HG03097 (cell line): ENCODE data around the gene OR1D2.
A peak's percentile ranks its signal among the peaks of the same experiment; 100 is the strongest.
"Not testable (repeated sequence)": the region's sequence is repeated elsewhere in the genome, so short reads cannot be mapped to it uniquely, and the experiment has no call there.

ENCODE experiments used
- ATAC-seq: cut with Tn5 transposase; IDR thresholded peaks from one replicate; pipeline ENCODE4 v1.9.1; 2021; ENCODE audit not compliant: unreplicated experiment, low FRiP score

Gene OR1D2, protein sequence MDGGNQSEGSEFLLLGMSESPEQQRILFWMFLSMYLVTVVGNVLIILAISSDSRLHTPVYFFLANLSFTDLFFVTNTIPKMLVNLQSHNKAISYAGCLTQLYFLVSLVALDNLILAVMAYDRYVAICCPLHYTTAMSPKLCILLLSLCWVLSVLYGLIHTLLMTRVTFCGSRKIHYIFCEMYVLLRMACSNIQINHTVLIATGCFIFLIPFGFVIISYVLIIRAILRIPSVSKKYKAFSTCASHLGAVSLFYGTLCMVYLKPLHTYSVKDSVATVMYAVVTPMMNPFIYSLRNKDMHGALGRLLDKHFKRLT

DNA sequence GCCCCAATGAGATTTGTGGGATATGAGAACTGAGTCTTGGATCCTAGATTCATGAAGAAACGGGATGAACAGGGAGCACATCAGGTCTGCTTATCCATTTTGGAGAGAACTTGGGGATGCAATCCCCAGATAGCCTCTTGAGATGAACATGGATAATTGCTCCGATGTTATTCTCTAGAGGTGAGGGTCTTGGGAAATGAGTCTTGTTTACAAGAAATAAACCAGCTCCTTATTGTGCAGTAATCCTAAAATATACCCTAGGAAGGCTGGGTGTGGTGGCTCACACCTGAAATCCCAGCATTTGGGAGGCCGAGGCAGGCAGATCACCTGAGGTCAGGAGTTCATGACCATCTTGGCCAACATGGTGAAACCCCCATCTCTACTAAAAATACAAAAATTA lies at the start of gene OR1D2:
Gene OR1D2, minus strand, starts transcription at position 101 of the 400 bp plus-strand sequence. CDS start 11,426 bp downstream, outside the sequence.
- no peak for ATAC-seq

DNA sequence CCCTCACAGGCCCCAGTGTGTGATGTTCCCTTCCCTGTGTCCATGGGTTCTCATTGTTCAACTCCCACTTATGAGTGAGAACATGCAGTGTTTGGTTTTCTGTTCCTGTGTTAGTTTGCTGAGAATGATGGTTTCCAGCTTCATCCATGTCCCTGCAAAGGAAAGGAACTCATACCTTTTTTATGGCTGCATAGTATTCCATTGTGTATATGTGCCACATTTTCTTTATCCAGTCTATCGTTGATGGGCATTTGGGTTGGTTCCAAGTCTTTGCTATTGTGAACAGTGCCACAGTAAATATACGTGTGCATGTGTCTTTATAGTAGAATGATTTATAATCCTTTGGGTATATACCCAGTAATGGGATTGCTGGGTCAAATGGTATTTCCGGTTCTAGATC lies 33.3 kb upstream of the OR1D2 start:
- ATAC-seq: not testable (repeated sequence)

DNA sequence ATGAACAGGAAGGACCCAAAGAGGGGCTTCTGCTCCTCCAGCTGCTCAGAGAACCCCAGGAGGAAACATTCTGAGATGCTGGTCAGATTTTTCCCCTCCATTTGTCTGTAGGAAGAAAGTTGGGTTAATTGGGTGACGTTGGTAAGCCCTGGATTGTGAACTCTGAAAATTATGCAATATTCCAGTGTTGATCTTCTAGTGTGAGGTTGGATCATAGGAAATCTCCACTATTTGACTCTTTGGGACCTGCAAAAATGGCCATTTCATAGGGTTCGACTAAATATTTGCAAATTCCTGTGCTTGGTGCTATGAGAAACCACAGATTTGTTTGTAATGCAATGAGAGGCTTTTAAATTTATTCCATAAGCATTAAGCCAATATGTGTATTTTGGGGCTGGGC lies 23.2 kb upstream of the OR1D2 start, which contains the start of gene OR1G1:
Gene OR1G1, minus strand, starts transcription at position 101 of the 400 bp plus-strand sequence. Its CDS starts 0 bp downstream, at position 101.
- no peak for ATAC-seq

DNA sequence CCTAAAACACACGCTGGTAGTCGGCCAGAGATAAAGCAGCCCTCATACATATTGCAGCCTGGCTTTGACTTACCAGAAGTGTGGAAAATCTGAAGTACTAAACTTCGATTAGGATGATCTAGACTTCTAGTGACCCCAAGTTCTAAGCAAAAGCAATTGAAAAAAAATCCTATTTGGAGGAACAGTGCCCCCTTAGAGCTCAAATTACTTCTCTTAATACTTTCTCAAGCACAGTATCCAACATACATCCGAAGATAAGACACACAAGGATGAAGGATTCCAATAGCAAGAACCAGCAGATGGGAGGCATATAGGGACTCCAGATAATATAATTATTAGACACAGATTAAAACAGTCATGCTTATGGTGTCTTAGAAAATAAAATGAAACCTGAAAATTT lies 30.4 kb downstream of the OR1D2 start:
- ATAC-seq: not testable (repeated sequence)

DNA sequence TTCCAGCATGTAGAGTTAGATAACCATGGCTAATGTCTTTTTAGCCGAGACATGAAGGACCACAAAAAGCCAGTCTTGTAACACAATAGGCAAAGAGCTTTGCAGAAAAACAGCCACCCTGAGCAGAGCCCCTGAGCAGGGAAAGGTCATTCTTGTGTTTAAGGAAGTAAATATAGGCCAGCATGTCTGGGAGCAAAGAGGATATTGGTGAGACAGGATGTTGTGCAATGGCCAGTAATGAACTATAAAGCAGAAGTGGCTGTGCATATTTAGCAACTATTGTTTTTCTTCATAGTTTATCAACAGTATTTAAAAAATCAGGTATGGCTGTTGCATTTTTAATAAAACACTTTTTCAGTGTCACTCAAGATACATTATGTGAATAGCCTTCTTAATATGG lies 39.0 kb downstream of the OR1D2 start:
- not testable (repeated sequence) for ATAC-seq

DNA sequence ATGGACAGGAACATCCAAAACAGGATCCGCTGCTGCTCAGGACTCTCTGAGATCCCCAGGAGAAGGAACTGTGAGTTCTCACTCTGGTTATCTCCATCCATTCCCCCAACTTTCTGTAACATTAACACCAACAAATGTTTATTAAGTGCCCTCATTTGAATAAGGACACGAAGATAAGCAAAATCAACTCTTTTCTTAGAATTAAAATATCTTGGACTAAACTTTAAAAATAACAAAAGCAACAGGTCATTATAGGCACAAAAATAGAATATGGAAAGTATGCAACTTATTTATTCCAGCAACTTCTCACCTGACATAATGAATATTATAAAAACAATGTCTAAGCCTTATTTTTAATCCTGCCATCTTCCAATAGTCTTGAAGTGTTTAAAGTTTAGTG lies 40.7 kb downstream of the OR1D2 start, which contains the start of gene OR1D5:
Gene OR1D5, minus strand, starts transcription at position 101 of the 400 bp plus-strand sequence. Its CDS starts 0 bp downstream, at position 101.
- ATAC-seq: not testable (repeated sequence)

DNA sequence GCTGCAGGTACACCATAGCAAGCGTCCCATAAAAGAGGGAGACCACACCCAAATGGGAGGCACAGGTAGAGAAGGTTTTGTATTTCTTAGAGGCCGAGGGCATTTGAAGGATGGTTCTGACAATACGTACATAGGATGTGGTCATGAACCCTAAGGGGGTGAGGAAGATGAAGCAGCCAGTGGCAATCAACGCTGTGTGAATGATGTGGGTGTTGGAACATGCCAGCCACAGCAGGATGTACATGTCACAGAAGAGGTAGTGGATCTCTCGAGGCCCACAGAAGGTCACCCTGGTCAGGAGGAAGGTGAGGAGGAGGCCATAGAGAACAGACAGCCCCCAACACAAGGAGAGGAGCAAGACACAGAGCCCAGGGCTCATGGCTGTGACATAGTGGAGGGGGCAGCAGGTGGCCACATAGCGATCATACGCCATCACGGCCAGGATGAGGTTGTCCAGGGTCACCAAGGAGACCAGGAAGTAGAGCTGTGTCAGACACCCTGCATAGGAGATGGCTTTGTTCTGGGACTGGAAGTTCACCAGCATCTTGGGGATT lies 41.3 kb downstream of the OR1D2 start:
- not testable (repeated sequence) for ATAC-seq

DNA sequence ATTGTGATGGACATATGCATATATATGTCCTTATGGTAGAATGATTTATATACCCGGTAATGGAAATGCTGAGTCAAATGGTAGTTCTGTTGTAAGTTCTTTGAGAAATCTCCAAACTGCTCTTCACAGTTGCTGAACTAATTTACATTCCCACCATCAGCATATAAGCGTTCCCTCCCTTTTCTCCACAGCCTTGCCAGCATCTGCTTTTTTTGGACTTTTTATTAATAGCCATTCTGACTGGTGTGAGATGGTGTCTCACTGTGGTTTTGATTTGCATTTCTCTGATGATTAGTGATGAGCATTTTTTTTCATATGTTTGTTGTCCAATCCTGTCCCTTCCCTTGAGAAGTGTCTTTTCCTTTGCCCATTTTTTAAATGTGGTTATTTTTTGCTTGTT lies 49.4 kb downstream of the OR1D2 start:
- ATAC-seq: not testable (repeated sequence)

DNA sequence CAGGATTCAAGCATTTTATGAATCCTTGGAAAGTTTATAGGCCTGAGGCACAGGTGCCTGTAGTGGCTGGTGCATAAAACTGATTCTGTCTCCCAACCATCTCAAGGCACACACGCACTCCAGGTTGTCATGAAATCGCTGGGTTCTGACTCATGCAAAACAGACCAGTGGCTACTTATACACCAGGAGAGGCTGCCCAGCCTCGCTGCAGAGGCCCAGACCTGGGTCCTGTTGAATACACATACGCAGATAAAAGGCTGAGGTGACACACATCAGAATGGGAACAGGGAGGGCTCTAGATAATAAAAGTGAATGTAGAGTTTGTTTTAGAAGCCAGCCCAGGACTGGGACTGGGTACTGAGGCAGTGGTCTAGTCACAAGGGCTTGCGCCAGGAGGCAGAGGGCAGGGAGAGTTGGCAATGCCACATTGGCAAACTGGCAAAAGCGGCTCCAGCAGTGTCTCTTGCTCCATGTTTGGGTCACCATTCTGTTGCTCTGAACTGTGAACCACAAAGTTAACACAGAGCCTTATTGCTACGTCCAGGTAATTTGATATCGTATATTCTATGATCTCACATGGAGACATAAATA lies 54.4 kb downstream of the OR1D2 start:
- no peak for ATAC-seq

DNA sequence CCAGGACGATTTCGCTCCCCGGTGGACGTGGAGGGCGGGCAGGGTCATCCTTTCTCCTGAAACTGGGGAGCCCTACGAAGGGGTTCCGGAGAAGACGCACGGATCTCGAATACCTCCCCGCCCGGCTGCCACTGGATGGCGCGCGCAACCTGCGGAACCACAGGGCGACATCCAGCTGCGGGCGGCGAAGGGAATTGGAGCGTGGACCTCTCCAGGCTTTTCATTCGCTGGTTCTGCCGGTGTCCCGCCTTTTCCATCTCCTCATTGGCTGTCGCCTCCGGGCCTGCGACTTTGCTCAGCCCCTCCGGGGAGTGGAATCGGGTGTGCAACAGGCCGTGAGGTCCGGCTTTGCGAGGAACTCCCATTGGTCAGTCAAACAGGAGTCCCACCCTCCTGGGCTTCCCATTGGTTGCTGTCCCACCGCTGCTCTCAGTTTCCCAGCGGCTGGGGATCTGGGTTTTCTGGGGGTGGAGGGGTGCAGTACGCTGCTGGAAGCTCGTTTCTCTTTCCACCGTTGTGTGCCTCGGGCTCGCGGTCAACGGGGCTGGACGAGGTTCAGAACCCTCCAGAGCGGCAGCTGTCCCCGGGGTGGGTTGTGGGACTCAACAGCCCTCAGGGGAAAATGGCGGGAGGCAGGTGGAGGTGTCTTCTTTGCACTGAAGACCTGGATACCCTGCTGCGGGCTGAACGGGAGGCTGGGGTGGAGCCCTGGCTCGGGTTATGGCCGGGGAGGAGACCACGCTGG lies 55.3 kb downstream of the OR1D2 start:
- ATAC-seq: peak; percentile 96

DNA sequence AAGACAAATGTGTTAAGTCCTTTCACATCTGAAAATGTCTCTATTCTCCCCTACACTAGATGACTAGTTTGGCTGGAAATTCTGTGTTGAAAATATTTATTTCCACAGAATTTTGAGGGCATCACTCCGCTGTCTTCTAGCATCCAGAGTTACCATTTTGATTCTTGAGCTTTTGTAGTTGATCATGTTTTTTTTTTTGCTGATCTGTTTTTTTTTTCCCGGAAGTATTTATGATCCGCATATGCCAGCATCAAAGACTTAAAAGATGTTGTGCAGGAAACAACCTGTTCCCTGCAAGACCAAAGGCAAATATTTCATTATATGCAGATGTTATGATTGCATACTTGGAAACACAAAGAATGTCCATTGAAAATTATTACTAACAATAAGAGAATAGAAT lies 57.5 kb downstream of the OR1D2 start:
- no peak for ATAC-seq

DNA sequence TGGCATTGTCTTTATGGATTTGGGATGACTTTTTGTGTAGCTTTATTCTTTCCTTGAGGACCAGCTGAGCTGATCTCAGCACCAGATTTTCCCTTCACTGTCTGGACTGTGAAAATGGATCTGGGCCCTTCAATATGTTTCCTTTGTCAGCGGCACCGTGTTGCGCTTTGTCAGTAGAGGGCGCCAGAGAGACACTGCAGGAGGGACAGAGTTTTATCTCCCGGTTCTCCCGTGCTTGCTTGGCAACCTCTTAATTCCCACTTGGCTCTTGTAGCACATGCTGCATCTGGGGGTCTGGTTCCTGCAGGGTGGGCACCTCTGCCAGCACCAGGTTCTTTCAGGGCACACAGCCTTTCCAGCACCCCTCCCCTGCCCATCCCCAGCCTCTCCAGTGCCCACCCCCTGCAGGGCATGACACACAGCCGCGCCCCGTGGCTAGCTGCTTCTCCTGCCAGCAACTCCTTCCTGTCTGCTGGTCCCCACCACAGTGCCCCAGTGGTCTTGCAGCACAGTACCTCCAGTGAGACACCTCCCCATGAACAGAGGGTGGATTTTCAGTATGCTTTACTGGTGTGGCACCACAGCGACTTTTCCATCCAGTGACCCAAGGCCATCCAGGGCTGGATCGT lies 60.4 kb downstream of the OR1D2 start:
- no peak for ATAC-seq

DNA sequence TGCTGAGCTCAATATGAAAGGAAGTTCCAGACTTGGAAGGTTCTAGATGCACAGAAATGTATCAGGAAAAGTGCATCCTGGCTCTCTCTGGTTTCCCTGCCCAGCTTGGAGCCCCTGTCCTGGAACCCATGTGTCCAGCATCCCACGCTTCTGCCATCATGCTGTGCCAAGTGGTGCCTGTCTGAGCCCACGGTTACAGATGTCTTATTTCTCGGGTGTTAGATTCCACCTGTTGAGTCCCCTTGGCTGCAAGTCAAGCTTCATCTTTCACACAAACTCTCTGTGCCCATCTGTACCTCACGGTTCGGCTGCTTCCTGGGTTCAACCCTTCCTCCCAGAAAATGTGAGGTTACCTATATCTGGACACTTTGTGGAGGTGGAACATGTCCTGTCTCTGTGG lies 63.3 kb downstream of the OR1D2 start:
- no peak for ATAC-seq

DNA sequence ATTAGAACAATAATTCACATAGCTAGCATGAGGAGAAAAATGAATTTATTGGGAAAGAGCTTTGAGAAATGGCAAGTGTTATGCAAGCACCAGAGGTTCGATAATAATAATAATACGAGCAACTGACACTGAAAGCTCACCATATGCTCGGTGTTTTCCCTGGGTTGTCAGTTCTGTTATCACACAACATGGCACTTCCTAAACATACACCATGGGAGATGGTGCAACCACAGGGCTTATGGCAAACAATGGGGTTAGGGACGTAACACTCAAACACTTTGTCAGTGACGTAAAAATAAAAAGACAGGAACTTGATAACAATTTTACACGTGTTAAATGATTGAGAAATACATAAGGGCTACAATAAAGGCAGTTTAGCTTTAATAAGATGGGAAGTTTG lies 64.5 kb downstream of the OR1D2 start:
- ATAC-seq: no peak

DNA sequence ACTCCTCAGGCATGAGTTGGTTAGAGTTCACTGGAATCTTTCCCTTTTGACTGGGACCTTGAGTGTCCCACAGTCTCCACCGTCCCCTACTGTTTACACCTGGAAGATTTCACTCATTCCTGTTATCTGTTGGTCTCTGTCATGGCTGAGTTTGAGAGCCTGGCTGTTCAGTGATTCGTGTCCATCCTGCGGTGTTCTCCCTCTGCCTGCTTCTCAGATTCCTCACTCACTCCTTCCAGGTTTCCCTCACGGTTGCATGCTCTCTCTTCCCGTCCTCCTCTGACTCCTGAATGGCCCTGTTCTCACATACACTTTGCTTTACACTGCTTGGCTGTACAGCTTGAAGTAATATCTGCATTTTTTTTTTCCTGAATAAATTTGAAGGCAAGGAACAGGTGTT lies 65.3 kb downstream of the OR1D2 start:
- ATAC-seq: no peak
